Ishikawa (cell line): Measurements from ENCODE around the gene PTPRM.

Experiments used
- CEBPB ChIP-seq: IDR thresholded peaks from 2 replicates; pipeline ENCODE4 v1.6.1; 2012
- CREB1 ChIP-seq: IDR thresholded peaks from 2 replicates; pipeline ENCODE4 v1.6.1; 2012; ENCODE audit warnings: low read depth
- EGR1 ChIP-seq: IDR thresholded peaks from 2 replicates; pipeline ENCODE4 v1.6.1; 2012
- EP300 ChIP-seq: IDR thresholded peaks from 2 replicates; pipeline ENCODE4 v1.6.1; 2012; ENCODE audit warnings: borderline replicate concordance
- FOXM1 ChIP-seq: IDR thresholded peaks from 2 replicates; pipeline ENCODE4 v1.6.1; 2012; ENCODE audit warnings: low read depth, borderline replicate concordance
- NFIC ChIP-seq: IDR thresholded peaks from 2 replicates; pipeline ENCODE4 v1.6.1; 2012
- RAD21 ChIP-seq: IDR thresholded peaks from 2 replicates; pipeline ENCODE4 v1.6.1; 2012; ENCODE audit warnings: low read depth
- REST ChIP-seq: IDR thresholded peaks from 2 replicates; pipeline ENCODE4 v1.6.1; 2012; ENCODE audit warnings: low read depth, mild to moderate bottlenecking
- TAF1 ChIP-seq: IDR thresholded peaks from 2 replicates; pipeline ENCODE4 v1.6.1; 2012; ENCODE audit warnings: low read depth, mild to moderate bottlenecking
- TCF12 ChIP-seq: IDR thresholded peaks from 2 replicates; pipeline ENCODE4 v1.6.1; 2012; ENCODE audit warnings: low read depth
- TEAD4 ChIP-seq: IDR thresholded peaks from 2 replicates; pipeline ENCODE4 v1.6.1; 2012
- USF1 ChIP-seq: IDR thresholded peaks from 2 replicates; pipeline ENCODE4 v1.6.1; 2012
- YY1 ChIP-seq: IDR thresholded peaks from 2 replicates; pipeline ENCODE4 v1.6.1; 2012; ENCODE audit warnings: low read depth
- ZBTB7A ChIP-seq: IDR thresholded peaks from 2 replicates; pipeline ENCODE4 v1.6.1; 2012; ENCODE audit warnings: low read depth
- TF ChIP-seq, protein P1 (sequence below): IDR thresholded peaks from 2 replicates; pipeline ENCODE4 v1.6.1; 2012

PTPRM gene

GRCh38 chr18:8197499-8197898 lies 630.4 kb downstream of the PTPRM start:
- TF ChIP-seq CREB1 (no peak), YY1 (no peak)

GRCh38 chr18:8207996-8208395 lies 640.9 kb downstream of the PTPRM start:
- TF ChIP-seq TAF1 (no peak), FOXM1 (no peak)

GRCh38 chr18:8208716-8209115 lies 641.6 kb downstream of the PTPRM start:
- no peak for TF ChIP-seq EGR1
- no peak for TF ChIP-seq RAD21
- no peak for TF ChIP-seq FOXM1
- no peak for TF ChIP-seq NFIC
- no peak for TF ChIP-seq TAF1
- no peak for TF ChIP-seq YY1
- no peak for TF ChIP-seq CREB1
- no peak for TF ChIP-seq USF1
- no peak for TF ChIP-seq ZBTB7A

DNA sequence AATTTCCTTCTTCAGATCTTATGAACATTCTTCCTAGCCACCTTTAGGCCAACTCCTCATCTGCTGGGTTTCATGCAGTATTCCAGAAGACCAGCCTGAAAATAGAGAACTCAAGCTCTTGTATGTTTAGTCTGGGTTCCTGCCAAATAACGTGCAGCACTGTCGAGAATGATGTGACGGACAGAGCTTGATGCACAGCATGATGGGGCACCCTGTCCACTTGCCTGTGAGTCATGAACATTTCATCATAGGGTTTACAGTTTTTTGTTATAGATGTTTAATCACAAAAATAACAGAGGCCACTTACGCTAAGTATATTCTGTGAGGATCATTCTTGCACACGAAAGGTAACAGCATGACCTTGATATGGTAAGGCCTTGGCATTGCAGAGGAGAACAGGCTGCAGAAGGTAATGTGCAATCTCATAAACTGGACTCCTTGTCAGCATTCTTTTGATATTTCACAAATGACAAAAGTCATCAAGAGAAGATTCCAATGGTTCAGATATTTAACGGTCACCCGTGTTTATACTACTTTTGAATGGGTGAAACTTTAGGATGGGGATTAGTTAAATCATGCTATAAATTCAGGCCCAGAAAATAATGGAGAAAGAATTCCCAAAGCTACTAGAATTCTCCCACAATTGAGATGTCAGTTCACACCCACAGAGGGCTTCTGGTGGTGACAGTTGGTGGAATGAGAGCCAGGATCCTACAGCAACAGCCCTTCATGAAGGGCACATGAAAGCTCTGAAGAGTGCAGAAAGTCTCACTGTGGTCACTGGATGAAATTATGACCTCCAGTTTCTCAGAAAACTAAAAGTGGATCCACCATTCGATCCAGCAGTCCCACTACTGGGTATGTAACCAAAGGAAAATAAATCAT lies 646.0 kb downstream of the PTPRM start:
- TF ChIP-seq EP300: no peak
- TF ChIP-seq RAD21: no peak
- TF ChIP-seq CEBPB: no peak
- no peak for TF ChIP-seq REST
- TF ChIP-seq EGR1: no peak
- no peak for TF ChIP-seq FOXM1
- no peak for TF ChIP-seq TEAD4

GRCh38 chr18:8215741-8216140 lies 648.6 kb downstream of the PTPRM start:
- TF ChIP-seq TEAD4 (no peak), TAF1 (no peak), EP300 (no peak), ZBTB7A (no peak), YY1 (no peak), NFIC (no peak), CEBPB (no peak), EGR1 (no peak), USF1 (no peak), REST (no peak), CREB1 (no peak), RAD21 (no peak), FOXM1 (no peak), TCF12 (no peak)
- TF ChIP-seq, protein P1, sequence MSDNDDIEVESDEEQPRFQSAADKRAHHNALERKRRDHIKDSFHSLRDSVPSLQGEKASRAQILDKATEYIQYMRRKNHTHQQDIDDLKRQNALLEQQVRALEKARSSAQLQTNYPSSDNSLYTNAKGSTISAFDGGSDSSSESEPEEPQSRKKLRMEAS: no peak

- TF ChIP-seq REST (no peak), TEAD4 (no peak), YY1 (no peak)
- TF ChIP-seq, protein P1: no peak
These were observed 650.0 kb downstream of the PTPRM start for GRCh38 chr18:8217051-8217564.
